ENCODE data around the gene PGLYRP3.

DNA sequence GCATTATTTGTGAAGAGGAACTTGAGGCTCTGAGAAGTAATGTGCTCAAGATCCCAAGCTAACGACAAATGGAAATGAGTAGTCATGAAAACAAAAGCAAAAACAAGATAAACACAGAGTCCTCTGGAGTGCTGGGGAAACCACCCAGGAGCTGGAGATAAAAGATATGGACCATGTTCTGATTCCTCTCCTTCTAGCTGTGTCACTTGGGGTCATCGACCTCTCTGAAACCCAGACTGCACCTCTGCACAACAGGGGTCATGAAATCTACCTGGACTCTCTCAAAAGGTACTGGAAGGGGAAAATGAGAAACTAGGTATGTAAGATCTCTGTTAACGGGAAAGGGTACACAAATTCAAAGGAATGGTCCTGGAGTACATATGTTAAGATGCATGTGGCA, 29.4 kb upstream of the PGLYRP3 start:
- TF ChIP-seq, protein P1, sequence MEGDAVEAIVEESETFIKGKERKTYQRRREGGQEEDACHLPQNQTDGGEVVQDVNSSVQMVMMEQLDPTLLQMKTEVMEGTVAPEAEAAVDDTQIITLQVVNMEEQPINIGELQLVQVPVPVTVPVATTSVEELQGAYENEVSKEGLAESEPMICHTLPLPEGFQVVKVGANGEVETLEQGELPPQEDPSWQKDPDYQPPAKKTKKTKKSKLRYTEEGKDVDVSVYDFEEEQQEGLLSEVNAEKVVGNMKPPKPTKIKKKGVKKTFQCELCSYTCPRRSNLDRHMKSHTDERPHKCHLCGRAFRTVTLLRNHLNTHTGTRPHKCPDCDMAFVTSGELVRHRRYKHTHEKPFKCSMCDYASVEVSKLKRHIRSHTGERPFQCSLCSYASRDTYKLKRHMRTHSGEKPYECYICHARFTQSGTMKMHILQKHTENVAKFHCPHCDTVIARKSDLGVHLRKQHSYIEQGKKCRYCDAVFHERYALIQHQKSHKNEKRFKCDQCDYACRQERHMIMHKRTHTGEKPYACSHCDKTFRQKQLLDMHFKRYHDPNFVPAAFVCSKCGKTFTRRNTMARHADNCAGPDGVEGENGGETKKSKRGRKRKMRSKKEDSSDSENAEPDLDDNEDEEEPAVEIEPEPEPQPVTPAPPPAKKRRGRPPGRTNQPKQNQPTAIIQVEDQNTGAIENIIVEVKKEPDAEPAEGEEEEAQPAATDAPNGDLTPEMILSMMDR (IDR thresholded peaks at IDR 0.05) = no peak
- TF ChIP-seq POLR2AphosphoS5 (IDR thresholded peaks at IDR 0.05) = no peak
- no peak for TF ChIP-seq EP300 (IDR thresholded peaks at IDR 0.05)
